Dendritic cell treated with granulocyte-macrophage colony-stimulating factor and Interleukin-4, amounts not matched to agents 40 ng/mL and 50 ng/mL, for 4 days (primary cell): ENCODE measurements around the gene ARRDC5.
"Not testable (repeated sequence)": the region's sequence is repeated elsewhere in the genome, so short reads cannot be mapped to it uniquely, and the experiment has no call there.

ENCODE experiments used
- H3K27ac Mint-ChIP-seq: one replicate; pipeline ENCODE4 v1.8.0; 2022; ENCODE audit warnings: mild to moderate bottlenecking, mixed read lengths
- H3K27me3 Mint-ChIP-seq: one replicate; pipeline ENCODE4 v1.8.0; 2022; ENCODE audit warnings: mild to moderate bottlenecking, mixed read lengths
- H3K36me3 Mint-ChIP-seq: one replicate; pipeline ENCODE4 v1.8.0; 2022; ENCODE audit warnings: low read depth, mixed read lengths
- H3K4me1 Mint-ChIP-seq: one replicate; pipeline ENCODE4 v1.8.0; 2022; ENCODE audit warnings: low read depth, mixed read lengths
- H3K4me3 Mint-ChIP-seq: one replicate; pipeline ENCODE4 v1.8.0; 2022; ENCODE audit warnings: mild to moderate bottlenecking, moderate library complexity, mixed read lengths
- H3K9me3 Mint-ChIP-seq: one replicate; pipeline ENCODE4 v1.8.0; 2022; ENCODE audit warnings: mixed read lengths
- intact Hi-C: fragments of 100-400 bp; cut with micrococcal nuclease; formaldehyde crosslinking; loops from one replicate; pipeline ENCODE4 v1.15.0; 2022

The ARRDC5 gene

DNA sequence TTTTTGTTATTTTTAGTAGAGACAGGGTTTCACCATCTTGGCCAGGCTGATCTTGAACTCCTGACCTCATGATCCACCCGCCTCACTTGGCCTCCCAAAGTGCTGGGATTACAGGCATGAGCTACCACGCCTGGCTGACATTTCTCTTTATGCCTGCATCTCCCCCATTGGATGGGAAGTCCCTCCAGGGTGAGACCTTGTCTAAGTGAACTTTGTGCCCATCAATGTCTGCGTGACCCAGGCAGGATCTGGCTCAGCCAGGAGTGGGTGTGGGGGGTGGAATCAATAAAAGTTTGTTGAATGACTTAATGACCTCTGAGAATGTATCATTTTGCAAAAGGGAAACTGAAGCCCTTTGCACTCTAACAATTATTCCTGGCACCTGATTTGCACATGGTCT, 1.8 kb upstream of the ARRDC5 start:
- H3K36me3 Mint-ChIP-seq: peaks cover 13% of the 10 kb centered on the region
- intact Hi-C loops: no loop called here
- no peak overlapping the region for H3K27ac Mint-ChIP-seq
- no peaks in the 10 kb centered on the region for H3K27me3 Mint-ChIP-seq
- H3K4me1 Mint-ChIP-seq: peaks cover 34% of the 10 kb centered on the region
- no peaks in the 10 kb centered on the region for H3K9me3 Mint-ChIP-seq
- H3K4me3 Mint-ChIP-seq: no peak overlapping the region

DNA sequence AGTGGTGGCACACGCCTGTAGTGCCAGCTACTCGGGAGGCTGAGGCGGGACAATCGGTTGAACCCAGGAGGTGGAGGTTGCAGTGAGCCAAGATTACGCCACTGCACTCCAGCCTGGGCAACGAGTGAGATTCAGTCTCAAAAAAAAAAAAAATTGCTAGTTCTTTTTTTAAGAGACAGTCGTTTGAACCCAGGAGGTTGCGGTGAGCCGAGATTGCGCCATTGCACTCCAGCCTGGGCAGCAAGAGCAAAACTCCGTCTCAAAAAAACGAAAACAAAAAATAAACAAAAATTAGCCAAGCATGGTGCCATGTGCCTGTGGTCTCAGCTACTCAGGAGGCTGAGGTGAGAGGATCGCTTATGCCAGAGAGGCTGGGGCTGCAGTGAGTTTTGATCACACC, 1.8 kb downstream of the ARRDC5 start:
- peaks cover 16% of the 10 kb centered on the region for H3K36me3 Mint-ChIP-seq
- H3K4me3 Mint-ChIP-seq, intact Hi-C loops, H3K27ac Mint-ChIP-seq, H3K9me3 Mint-ChIP-seq, H3K27me3 Mint-ChIP-seq: not testable (repeated sequence)
- H3K4me1 Mint-ChIP-seq: peaks cover 31% of the 10 kb centered on the region

DNA sequence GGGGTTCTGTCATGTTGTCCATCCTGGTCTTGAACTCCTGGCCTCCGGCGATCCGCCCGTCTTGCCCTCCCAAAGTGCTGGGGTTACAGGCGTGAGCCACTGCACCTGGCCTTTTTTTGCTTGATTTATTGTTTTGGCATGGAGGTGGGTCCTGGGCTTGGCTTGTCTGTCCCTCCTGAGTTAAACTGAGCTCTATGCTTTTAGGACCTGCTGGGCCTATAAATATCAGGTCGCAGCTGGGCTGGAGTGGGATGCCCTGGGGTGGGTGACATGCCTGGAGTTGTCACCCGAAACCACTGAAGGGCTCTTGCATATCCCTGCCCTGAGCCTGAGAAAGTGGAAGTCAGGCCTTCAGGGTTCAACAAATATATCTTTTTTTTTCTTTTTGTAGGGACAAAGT, 5.5 kb downstream of the ARRDC5 start:
- Mint-ChIP-seq H3K36me3 (peaks cover 16% of the 10 kb centered on the region), H3K27ac (no peak overlapping the region), H3K4me3 (no peak overlapping the region), H3K9me3 (no peaks in the 10 kb centered on the region), H3K4me1 (peaks cover 46% of the 10 kb centered on the region), H3K27me3 (no peaks in the 10 kb centered on the region)
- intact Hi-C loops: no loop called here

DNA sequence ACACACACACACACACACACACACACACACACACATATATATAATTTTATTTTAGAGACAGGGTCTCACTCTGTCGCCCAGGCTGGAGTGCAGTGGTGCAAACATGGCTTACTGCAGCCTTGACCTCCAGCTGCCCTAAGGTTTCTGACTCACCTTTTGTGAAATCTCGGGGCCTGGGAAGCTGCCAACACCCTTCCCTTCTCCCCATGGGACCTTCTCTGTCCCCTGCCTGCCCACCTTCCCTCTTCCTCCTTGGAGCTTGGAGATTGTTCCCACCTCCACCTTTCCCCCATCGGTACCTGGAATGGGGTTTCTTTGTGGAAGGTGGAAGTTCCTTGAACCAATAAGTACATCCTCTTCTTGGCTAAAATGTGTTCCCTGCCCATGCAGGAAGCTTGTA, 6.3 kb downstream of the ARRDC5 start:
- H3K27me3 Mint-ChIP-seq: no peaks in the 10 kb centered on the region

DNA sequence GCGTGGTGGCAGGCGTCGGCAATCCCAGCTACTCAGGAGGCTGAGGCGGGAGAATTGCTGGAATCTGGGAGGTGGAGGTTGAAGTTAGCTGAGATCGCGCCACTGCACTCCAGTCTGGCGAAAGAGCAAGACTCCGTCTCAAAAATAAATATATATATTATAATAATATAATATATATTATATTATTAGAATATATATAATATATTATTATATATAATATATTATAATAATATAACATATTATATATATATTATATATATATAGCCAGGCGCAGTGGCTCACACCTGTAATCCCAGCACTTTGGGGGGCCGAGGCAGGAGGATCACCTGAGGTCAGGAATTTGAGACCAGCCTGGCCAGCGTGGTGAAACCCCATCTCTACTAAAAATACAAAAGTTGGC, 9.7 kb downstream of the ARRDC5 start:
- H3K27ac Mint-ChIP-seq, intact Hi-C loops, H3K4me3 Mint-ChIP-seq, H3K9me3 Mint-ChIP-seq, H3K27me3 Mint-ChIP-seq: not testable (repeated sequence)
- Mint-ChIP-seq H3K36me3 (peaks cover 25% of the 10 kb centered on the region), H3K4me1 (peaks cover 32% of the 10 kb centered on the region)

More for the DNA sequence above, 6.3 kb downstream of the ARRDC5 start:
- Mint-ChIP-seq H3K27ac (no peak overlapping the region), H3K4me3 (no peak overlapping the region), H3K4me1 (peaks cover 40% of the 10 kb centered on the region), H3K9me3 (no peaks in the 10 kb centered on the region), H3K36me3 (peaks cover 18% of the 10 kb centered on the region)
- intact Hi-C loops: no loop called here

DNA sequence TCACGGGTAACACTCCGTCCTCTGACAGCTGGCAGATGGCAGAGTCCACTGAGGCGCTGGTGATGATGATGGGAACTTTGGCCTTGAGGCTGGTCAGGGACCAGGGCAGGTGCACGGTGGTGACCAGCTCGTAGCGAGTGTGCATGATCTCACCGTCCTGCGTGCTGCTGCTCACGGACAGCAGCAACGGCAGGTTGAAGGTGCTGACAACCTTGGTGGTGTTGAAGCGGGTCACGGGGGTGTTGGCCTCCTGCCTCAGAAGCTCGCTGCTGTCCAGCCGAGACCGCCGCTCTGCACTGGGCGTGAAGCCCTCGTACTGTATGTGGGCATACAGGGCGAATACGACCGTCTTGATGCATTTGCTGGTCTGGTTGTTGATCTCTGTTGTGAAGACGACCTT, 11.6 kb downstream of the ARRDC5 start:
- H3K4me1 Mint-ChIP-seq: peaks cover 23% of the 10 kb centered on the region
- no peak overlapping the region for H3K4me3 Mint-ChIP-seq
- peaks cover 15% of the 10 kb centered on the region for H3K36me3 Mint-ChIP-seq
- H3K9me3 Mint-ChIP-seq: no peaks in the 10 kb centered on the region
- H3K27me3 Mint-ChIP-seq: no peaks in the 10 kb centered on the region
- intact Hi-C loops: no loop called here
- H3K27ac Mint-ChIP-seq: no peak overlapping the region

DNA sequence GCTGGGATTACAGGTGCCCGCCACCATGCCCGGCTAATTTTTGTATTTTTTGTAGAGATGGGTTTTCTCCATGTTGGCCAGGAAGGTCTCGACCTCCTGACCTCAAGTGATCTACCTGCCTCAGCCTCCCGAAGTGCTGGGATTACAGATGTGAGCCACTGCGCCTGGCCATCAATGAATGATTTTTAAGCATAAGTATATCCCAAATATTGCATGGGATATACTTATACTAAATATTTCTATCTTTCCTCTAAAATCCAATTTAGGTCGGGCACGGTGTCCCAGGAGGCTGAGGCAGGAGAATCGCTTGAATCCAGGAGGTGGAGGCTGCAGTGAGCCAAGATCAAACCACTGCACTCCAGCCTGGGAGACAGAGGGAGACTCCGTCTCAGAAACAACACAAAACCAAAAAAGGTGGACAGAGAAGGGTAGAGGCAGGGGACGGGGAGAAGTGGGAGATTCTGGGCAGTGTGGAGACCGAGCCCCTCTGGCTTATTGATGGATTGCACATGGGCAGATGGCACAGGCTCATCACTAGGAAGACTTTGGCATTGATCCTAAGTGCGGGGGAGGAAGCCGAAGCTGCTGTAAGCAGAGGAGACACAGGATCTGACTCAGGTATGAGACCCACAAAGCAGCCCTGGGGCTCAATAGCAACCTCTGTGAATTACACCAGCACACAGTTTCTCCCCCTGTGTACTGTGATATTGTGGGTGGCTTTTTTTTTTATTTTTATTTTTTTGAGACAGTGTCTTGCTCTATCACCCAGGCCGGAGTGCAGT, 13.5 kb downstream of the ARRDC5 start:
- no peak overlapping the region for H3K4me3 Mint-ChIP-seq
- no peak overlapping the region for H3K27ac Mint-ChIP-seq
- peaks cover 5% of the 10 kb centered on the region for H3K4me1 Mint-ChIP-seq
- peaks cover 15% of the 10 kb centered on the region for H3K36me3 Mint-ChIP-seq
- no peaks in the 10 kb centered on the region for H3K27me3 Mint-ChIP-seq
- intact Hi-C loops: no loop called here
- no peaks in the 10 kb centered on the region for H3K9me3 Mint-ChIP-seq

DNA sequence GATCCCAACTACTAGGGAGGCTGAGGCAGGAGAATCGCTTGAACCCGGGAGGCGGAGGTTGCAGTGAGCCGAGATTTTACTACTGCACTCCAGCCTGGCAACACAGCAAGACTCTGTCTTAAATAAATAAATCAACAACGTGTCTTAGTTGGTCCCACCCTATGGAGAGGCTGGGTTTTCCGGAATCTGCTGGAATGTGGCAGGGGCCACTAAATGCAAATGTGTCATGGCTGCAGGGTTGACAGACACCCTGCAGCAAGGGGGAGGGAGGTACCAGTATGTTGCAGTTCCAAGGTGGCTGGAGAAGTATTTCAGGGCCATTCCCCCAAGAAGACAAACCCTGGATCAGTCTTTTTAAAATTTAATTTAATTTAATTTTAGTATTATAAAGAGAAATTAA, 14.9 kb downstream of the ARRDC5 start:
- H3K27ac Mint-ChIP-seq, H3K4me1 Mint-ChIP-seq, H3K9me3 Mint-ChIP-seq, H3K27me3 Mint-ChIP-seq, intact Hi-C loops, H3K4me3 Mint-ChIP-seq: not testable (repeated sequence)
- peaks cover 15% of the 10 kb centered on the region for H3K36me3 Mint-ChIP-seq

DNA sequence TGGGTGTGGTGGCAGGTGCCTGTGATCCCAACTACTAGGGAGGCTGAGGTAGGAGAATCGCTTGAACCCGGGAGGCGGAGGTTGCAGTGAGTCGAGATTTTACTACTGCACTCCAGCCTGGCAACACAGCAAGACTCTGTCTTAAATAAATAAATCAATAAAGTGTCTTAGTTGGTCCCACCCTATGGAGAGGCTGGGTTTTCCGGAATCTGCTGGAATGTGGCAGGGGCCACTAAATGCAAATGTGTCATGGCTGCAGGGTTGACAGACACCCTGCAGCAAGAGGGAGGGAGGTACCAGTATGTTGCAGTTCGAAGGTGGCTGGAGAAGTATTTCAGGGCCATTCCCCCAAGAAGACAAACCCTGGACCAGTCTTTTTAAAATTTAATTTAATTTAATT, 17.7 kb downstream of the ARRDC5 start:
- H3K4me3 Mint-ChIP-seq, H3K9me3 Mint-ChIP-seq, H3K27me3 Mint-ChIP-seq, H3K27ac Mint-ChIP-seq, H3K36me3 Mint-ChIP-seq, intact Hi-C loops, H3K4me1 Mint-ChIP-seq: not testable (repeated sequence)

DNA sequence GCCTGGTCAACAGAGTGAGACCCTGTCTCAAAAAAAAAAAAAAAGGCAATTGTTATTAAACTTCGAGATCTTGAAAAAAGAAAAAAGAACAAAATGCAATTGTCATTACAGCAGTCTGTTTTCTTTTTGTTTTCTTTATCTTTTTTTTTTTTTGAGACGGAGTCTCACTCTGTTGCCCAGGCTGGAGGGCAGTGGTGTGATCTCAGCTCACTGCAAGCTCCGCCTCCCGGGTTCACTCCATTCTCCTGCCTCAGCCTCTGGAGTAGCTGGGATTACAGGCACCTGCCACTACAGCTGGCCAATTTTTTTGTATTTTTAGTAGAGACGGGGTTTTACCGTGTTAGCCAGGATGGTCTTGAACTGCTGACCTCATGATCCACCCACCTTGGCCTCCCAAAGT, 19.8 kb downstream of the ARRDC5 start:
- Mint-ChIP-seq H3K27me3 (peaks cover 11% of the 10 kb centered on the region), H3K4me1 (peaks cover 11% of the 10 kb centered on the region)
- H3K4me3 Mint-ChIP-seq, intact Hi-C loops, H3K36me3 Mint-ChIP-seq, H3K9me3 Mint-ChIP-seq, H3K27ac Mint-ChIP-seq: not testable (repeated sequence)

DNA sequence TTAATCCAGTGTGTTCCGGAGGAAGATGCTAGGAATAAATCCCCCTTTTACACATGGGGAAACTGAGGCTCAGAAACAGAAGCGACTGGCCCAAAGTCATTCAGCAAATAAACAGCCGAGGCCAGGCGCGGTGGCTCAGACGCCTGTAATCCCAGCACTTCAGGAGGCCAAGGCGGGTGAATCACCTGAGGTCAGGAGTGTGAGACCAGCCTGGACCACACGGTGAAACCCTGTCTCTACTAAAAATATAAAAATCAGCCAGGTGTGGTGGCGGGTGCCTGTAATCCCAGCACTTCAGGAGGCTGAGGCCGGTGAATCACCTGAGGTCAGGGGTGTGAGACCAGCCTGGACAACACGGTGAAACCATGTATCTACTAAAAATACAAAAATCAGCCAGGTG, 23.7 kb downstream of the ARRDC5 start:
- no peak overlapping the region for H3K27ac Mint-ChIP-seq
- H3K27me3 Mint-ChIP-seq: peaks cover 13% of the 10 kb centered on the region
- H3K4me3 Mint-ChIP-seq: no peak overlapping the region
- no peaks in the 10 kb centered on the region for H3K36me3 Mint-ChIP-seq
- H3K9me3 Mint-ChIP-seq: no peaks in the 10 kb centered on the region
- intact Hi-C loops: no loop called here
- peaks cover 11% of the 10 kb centered on the region for H3K4me1 Mint-ChIP-seq

DNA sequence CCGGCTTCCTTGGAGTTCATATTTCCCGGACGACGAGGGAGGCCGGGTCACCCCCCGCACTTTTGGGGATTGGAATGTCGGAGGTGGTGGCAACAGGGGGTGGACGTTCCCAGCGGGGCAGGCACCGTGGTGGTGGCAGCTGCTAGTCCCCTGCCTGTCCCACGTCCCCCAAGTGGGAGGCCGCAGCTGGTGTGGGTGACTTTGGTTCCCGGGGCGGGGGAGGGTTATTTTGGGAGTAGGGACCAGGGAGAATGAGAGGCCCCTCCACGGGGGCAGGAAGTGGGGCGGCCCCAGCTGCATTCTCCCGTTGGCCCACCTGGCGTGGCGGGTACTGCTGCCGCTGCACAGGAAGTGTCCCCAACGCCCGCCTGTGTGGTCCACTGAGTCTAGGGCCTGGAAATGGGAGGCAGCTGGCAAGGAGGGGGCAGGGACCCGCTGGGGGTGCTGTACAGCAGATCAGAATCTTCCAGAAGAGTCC, 24.2 kb downstream of the ARRDC5 start:
- Mint-ChIP-seq H3K27ac (no peak overlapping the region), H3K9me3 (no peaks in the 10 kb centered on the region), H3K27me3 (peaks cover 13% of the 10 kb centered on the region), H3K4me3 (peak overlapping the region; percentile 21), H3K4me1 (peaks cover 11% of the 10 kb centered on the region), H3K36me3 (no peaks in the 10 kb centered on the region)
- intact Hi-C loops: no loop called here

DNA sequence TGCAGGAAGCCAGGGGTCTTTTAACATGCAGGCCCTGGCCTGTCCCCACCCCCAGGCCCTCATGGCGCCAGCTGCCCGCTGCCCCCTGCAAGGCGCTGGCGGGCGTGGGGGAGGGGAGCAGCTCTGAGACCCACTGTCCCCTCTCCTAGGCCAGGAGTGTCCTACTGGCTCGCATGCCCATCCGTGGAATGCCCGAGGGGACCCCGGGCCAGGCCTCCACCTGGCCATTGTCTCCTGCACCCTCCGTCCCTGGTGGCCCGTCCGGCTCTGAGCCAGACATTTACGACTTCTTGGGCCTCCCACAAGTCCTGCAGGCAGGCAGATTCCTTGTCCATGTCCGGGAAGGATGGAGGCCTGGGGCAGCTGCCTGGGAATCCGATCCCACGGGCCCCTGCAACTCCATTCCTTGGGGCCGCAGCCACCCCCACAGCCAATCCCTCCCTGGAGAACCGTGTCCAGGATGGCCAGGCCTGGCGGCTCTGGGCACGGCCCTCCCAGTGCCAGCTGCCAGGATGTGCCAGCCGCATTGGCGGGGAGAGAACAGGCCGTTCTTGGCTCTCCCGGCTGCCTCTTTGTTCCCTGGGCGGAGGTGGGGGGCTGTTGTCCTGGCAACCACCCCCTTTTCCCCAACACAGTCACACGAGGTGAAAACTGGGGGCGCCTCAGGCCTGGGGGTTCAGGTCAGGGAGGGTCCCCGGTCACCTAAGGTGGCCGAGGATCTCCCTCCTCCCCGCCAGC, 24.8 kb downstream of the ARRDC5 start:
- H3K4me1 Mint-ChIP-seq: peaks cover 11% of the 10 kb centered on the region
- intact Hi-C loops: no loop called here
- peaks cover 13% of the 10 kb centered on the region for H3K27me3 Mint-ChIP-seq
- no peak overlapping the region for H3K27ac Mint-ChIP-seq
- H3K36me3 Mint-ChIP-seq: no peaks in the 10 kb centered on the region
- no peak overlapping the region for H3K4me3 Mint-ChIP-seq
- H3K9me3 Mint-ChIP-seq: no peaks in the 10 kb centered on the region

DNA sequence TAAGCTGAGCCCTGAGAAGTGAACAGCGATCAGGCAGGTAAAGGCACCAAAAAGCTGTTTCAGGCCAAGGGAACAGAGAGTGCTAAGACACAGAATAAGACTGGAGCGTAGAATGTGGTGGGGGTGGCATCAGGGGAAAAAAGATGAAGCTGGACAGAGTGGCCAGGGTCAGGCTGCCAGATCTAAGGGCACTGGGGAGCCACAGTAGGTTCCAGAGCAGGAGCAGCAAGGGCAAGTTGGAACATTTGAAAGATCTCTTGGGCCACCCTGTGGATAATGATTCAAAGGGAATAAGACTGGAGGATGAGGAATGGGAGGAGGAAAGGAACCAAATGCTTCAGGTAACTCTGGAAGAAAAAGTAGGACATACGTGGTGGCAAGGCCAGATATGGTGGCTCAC, 28.8 kb downstream of the ARRDC5 start:
- no peaks in the 10 kb centered on the region for H3K9me3 Mint-ChIP-seq
- intact Hi-C loops: no loop called here
- H3K27ac Mint-ChIP-seq: no peak overlapping the region
- H3K36me3 Mint-ChIP-seq: no peaks in the 10 kb centered on the region
- no peak overlapping the region for H3K4me3 Mint-ChIP-seq
- peaks cover 12% of the 10 kb centered on the region for H3K27me3 Mint-ChIP-seq
- H3K4me1 Mint-ChIP-seq: peaks cover 48% of the 10 kb centered on the region
